ENCODE measurements around the gene OLIG2. TPM values are rescaled to one million over a fixed set of nuclear protein-coding genes. Genes with fewer than 3 reads are reported as not detected.

OLIG2 gene
- polyA plus RNA-seq, 1 of the 3 experiments (the other 2 are of a cell fraction), result not detected

DNA sequence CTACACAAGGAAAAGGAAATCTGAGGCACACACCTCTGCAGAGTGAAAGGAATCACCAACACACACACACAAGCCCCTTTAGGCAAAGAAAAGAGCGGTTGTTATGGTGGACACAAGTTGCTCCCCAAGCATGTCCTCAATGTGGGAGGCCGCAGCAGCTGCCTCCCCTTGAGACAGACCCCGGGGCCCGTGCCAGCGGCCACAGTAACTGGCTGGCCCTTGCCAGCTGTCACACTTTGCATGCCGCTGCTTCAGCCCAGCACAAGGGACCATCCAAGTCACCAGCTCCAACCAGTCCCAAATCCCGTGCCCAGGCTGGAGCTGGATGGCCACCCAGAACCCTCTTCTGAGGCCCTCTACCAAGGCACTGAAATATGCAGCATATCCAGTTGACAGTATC is 41.3 kb downstream of the OLIG2 start:
- POLR2A ChIA-PET, result no interaction called here
- 0% methylated on average over 1 of the region's 7 CpGs for WGBS (ENCODE audit: low lambda C conversion rate)

DNA sequence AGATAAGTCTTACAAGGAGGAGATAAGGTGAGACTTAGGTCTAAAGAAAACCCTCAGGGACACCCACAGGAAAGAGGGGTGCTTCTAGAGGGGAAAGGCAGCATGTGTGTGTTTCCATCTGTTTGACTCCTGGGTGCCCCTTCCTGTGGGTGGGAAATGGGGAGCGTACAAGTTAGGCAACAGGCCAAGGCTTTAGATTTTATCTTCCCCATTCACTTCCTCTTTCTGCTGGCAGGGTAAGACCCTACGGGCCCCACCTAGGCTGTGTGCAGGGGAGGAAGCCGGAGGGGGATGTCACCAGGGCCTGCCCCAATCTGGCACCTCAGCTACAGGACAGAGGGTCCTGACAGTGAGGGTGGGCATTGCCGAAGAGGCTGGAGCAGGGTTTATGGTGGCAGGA is 41.7 kb downstream of the OLIG2 start:
- Histone ChIP-seq H3K79me2 (ENCODE audit: insufficient read depth) (no peaks in the 10 kb centered on the region), H3K4me1 (ENCODE audit: control insufficient read depth in 1 of 2, insufficient read depth in 2 of 2, low read depth in 1 of 2, low read length in 1 of 2) (no peaks in the 10 kb centered on the region), H4K20me1 (ENCODE audit: insufficient read depth) (no peaks in the 10 kb centered on the region), H2AFZ (ENCODE audit: low read depth) (no peak overlapping the region), H3K4me2 (no peak overlapping the region), H3F3A (replicated peaks; ENCODE audit: insufficient read depth) (no peaks in the 10 kb centered on the region), H3K27me3 (ENCODE audit: insufficient read depth) (peaks cover 97% of the 10 kb centered on the region), H3K9me3 (no peaks in the 10 kb centered on the region), H3K36me3 (replicated peaks in 1 of 2; ENCODE audit: control insufficient read depth in 1 of 2, insufficient read depth in 2 of 2, low read length in 1 of 2) (no peaks in the 10 kb centered on the region), H3K9me2 (no peaks in the 10 kb centered on the region), H3K9ac (no peak overlapping the region), H3K4me3 (ENCODE audit: low read depth in 2 of 2, low read length in 1 of 2) (no peak overlapping the region), H3K27ac (ENCODE audit: low read depth in 2 of 2, low read length in 1 of 2) (no peak overlapping the region)
- TF ChIP-seq EP300 (IDR thresholded peaks at IDR 0.05; ENCODE audit: borderline replicate concordance in 1 of 2, low read depth in 1 of 2, low read length in 1 of 2) (no peak), ELF1 (IDR thresholded peaks at IDR 0.05) (no peak)
- TF ChIP-seq, protein P1, sequence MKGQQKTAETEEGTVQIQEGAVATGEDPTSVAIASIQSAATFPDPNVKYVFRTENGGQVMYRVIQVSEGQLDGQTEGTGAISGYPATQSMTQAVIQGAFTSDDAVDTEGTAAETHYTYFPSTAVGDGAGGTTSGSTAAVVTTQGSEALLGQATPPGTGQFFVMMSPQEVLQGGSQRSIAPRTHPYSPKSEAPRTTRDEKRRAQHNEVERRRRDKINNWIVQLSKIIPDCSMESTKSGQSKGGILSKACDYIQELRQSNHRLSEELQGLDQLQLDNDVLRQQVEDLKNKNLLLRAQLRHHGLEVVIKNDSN (IDR thresholded peaks at IDR 0.05; ENCODE audit: borderline replicate concordance, low read depth), result no peak
- TF ChIP-seq, protein P2, sequence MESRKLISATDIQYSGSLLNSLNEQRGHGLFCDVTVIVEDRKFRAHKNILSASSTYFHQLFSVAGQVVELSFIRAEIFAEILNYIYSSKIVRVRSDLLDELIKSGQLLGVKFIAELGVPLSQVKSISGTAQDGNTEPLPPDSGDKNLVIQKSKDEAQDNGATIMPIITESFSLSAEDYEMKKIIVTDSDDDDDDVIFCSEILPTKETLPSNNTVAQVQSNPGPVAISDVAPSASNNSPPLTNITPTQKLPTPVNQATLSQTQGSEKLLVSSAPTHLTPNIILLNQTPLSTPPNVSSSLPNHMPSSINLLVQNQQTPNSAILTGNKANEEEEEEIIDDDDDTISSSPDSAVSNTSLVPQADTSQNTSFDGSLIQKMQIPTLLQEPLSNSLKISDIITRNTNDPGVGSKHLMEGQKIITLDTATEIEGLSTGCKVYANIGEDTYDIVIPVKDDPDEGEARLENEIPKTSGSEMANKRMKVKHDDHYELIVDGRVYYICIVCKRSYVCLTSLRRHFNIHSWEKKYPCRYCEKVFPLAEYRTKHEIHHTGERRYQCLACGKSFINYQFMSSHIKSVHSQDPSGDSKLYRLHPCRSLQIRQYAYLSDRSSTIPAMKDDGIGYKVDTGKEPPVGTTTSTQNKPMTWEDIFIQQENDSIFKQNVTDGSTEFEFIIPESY (IDR thresholded peaks at IDR 0.05; ENCODE audit: borderline replicate concordance, low read depth), result no peak
- ChIA-PET POLR2A (no interaction called here), CTCF (interaction anchor here (0.6 to 0.8 kb wide), 2 partner anchors 56 to 130 kb away, joined by 3 read pairs; no protein-coding TSS in a partner anchor)
- no peak for DNase-seq
- 0% methylated on average over 4 of the region's 4 CpGs for WGBS (ENCODE audit: low lambda C conversion rate)

More for the DNA sequence above, 41.3 kb downstream of the OLIG2 start:
- Histone ChIP-seq H3K27me3 (ENCODE audit: insufficient read depth) (peaks cover 94% of the 10 kb centered on the region), H3K36me3 (replicated peaks in 1 of 2; ENCODE audit: control insufficient read depth in 1 of 2, insufficient read depth in 2 of 2, low read length in 1 of 2) (no peaks in the 10 kb centered on the region), H3K79me2 (ENCODE audit: insufficient read depth) (no peaks in the 10 kb centered on the region), H3K9ac (no peak overlapping the region), H3F3A (replicated peaks; ENCODE audit: insufficient read depth) (no peaks in the 10 kb centered on the region), H2AFZ (ENCODE audit: low read depth) (no peak overlapping the region), H3K9me2 (no peaks in the 10 kb centered on the region), H3K4me3 (ENCODE audit: low read depth in 2 of 2, low read length in 1 of 2) (no peak overlapping the region), H3K4me2 (no peak overlapping the region), H3K4me1 (ENCODE audit: control insufficient read depth in 1 of 2, insufficient read depth in 2 of 2, low read depth in 1 of 2, low read length in 1 of 2) (no peaks in the 10 kb centered on the region), H4K20me1 (ENCODE audit: insufficient read depth) (no peaks in the 10 kb centered on the region), H3K9me3 (no peaks in the 10 kb centered on the region), H3K27ac (ENCODE audit: low read depth in 2 of 2, low read length in 1 of 2) (no peak overlapping the region)
- DNase-seq, result no peak
- CTCF ChIA-PET, result interaction anchor here (0.6 to 0.8 kb wide), 2 partner anchors 57 to 130 kb away, joined by 3 read pairs; no protein-coding TSS in a partner anchor
- TF ChIP-seq CHD2 (IDR thresholded peaks at IDR 0.05; ENCODE audit: low read length, partially characterized antibody) (no peak), TEAD4 (IDR thresholded peaks at IDR 0.05; ENCODE audit: borderline replicate concordance, insufficient read depth) (no peak), YY1 (IDR thresholded peaks at IDR 0.05; ENCODE audit: low read depth) (no peak), RFX5 (IDR thresholded peaks at IDR 0.05; ENCODE audit: low read length) (no peak), MXI1 (IDR thresholded peaks at IDR 0.05; ENCODE audit: low read depth, low read length) (no peak), ELF1 (IDR thresholded peaks at IDR 0.05) (no peak)

DNA sequence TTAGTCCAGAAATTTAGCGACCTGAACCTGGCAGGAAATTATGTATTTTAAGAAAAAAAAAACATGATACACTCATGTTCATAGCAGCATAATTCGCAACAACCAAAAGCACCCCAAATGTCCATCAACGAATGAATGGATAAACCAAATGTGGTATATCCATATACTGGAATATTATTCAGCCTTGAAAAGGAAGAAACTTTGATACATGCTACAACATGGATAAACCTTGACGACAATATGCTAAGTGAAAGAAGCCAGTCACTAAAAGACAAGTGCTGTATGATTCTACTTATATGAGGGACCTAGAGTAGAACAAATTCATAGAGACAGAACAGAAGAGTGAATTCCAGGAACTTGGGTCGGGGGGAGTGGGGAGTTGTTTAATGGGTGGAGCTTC is 43.5 kb downstream of the OLIG2 start:
- H4K20me1 ChIP-seq (ENCODE audit: insufficient read depth), result no peaks in the 10 kb centered on the region
- H3K9ac ChIP-seq, result no peak overlapping the region
- no peak overlapping the region for H3K27ac ChIP-seq (ENCODE audit: low read depth in 2 of 2, low read length in 1 of 2)
- H3K27me3 ChIP-seq (ENCODE audit: insufficient read depth), result peaks cover 97% of the 10 kb centered on the region
- no peaks in the 10 kb centered on the region for H3K9me3 ChIP-seq
- no peaks in the 10 kb centered on the region for H3F3A ChIP-seq (replicated peaks; ENCODE audit: insufficient read depth)
- no peak overlapping the region; a peak in 1 of 4 replicates for H3K4me3 ChIP-seq (ENCODE audit: low read depth in 2 of 2, low read length in 1 of 2)
- DNase-seq, result no peak
- 9% methylated on average over 5 of the region's 5 CpGs for WGBS (ENCODE audit: low lambda C conversion rate)
- H3K79me2 ChIP-seq (ENCODE audit: insufficient read depth), result no peaks in the 10 kb centered on the region
- ChIA-PET POLR2A (no interaction called here), CTCF (no interaction called here)
- H3K4me2 ChIP-seq, result no peak overlapping the region
- H3K4me1 ChIP-seq (ENCODE audit: control insufficient read depth in 1 of 2, insufficient read depth in 2 of 2, low read depth in 1 of 2, low read length in 1 of 2), result no peaks in the 10 kb centered on the region
- no peaks in the 10 kb centered on the region for H3K9me2 ChIP-seq
- no peaks in the 10 kb centered on the region for H3K36me3 ChIP-seq (replicated peaks in 1 of 2; ENCODE audit: control insufficient read depth in 1 of 2, insufficient read depth in 2 of 2, low read length in 1 of 2)
- H2AFZ ChIP-seq (ENCODE audit: low read depth), result no peak overlapping the region
- TF ChIP-seq RAD21 (IDR thresholded peaks at IDR 0.05; ENCODE audit: low read length) (no peak), TCF12 (IDR thresholded peaks at IDR 0.05) (no peak), NFIC (IDR thresholded peaks at IDR 0.05; ENCODE audit: borderline replicate concordance) (no peak), MEF2A (IDR thresholded peaks at IDR 0.05; ENCODE audit: borderline replicate concordance, low read depth) (no peak), GATA2 (CRISPR knock-in tag; IDR thresholded peaks at IDR 0.05) (no peak), CHD2 (IDR thresholded peaks at IDR 0.05; ENCODE audit: low read length, partially characterized antibody) (no peak)
- TF ChIP-seq, protein P3, sequence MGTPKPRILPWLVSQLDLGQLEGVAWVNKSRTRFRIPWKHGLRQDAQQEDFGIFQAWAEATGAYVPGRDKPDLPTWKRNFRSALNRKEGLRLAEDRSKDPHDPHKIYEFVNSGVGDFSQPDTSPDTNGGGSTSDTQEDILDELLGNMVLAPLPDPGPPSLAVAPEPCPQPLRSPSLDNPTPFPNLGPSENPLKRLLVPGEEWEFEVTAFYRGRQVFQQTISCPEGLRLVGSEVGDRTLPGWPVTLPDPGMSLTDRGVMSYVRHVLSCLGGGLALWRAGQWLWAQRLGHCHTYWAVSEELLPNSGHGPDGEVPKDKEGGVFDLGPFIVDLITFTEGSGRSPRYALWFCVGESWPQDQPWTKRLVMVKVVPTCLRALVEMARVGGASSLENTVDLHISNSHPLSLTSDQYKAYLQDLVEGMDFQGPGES (IDR thresholded peaks at IDR 0.05; ENCODE audit: low read depth, low read length), result no peak
- TF ChIP-seq, protein P4, sequence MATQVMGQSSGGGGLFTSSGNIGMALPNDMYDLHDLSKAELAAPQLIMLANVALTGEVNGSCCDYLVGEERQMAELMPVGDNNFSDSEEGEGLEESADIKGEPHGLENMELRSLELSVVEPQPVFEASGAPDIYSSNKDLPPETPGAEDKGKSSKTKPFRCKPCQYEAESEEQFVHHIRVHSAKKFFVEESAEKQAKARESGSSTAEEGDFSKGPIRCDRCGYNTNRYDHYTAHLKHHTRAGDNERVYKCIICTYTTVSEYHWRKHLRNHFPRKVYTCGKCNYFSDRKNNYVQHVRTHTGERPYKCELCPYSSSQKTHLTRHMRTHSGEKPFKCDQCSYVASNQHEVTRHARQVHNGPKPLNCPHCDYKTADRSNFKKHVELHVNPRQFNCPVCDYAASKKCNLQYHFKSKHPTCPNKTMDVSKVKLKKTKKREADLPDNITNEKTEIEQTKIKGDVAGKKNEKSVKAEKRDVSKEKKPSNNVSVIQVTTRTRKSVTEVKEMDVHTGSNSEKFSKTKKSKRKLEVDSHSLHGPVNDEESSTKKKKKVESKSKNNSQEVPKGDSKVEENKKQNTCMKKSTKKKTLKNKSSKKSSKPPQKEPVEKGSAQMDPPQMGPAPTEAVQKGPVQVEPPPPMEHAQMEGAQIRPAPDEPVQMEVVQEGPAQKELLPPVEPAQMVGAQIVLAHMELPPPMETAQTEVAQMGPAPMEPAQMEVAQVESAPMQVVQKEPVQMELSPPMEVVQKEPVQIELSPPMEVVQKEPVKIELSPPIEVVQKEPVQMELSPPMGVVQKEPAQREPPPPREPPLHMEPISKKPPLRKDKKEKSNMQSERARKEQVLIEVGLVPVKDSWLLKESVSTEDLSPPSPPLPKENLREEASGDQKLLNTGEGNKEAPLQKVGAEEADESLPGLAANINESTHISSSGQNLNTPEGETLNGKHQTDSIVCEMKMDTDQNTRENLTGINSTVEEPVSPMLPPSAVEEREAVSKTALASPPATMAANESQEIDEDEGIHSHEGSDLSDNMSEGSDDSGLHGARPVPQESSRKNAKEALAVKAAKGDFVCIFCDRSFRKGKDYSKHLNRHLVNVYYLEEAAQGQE (IDR thresholded peaks at IDR 0.05; ENCODE audit: low read depth, low read length), result no peak

Data from SK-N-SH (cell line).